Fibroblast of villous mesenchyme (primary cell): ENCODE results near the gene LY6G6F. TPM values are rescaled to one million over a fixed set of nuclear protein-coding genes. Genes with fewer than 3 reads are reported as not detected.

ENCODE experiments used
- DNase-seq: peaks from one replicate; pipeline ENCODE4 v3.0.0-alpha.2; 2010; ENCODE audit warnings: low read depth
- H3K4me3 ChIP-seq: 2 replicates; pipeline ENCODE4 v1.5.1; 2011; ENCODE audit warnings: low read depth, mild to moderate bottlenecking, low read length
- CTCF ChIP-seq: IDR thresholded peaks from 2 replicates; pipeline ENCODE4 v1.5.1; 2012; ENCODE audit warnings: low read depth, mild to moderate bottlenecking, low read length; ENCODE audit not compliant: insufficient read depth
- total RNA-seq: library from RNA; depleted of rRNA; stranded (reverse); fragments of >200 nt; gene quantifications from 2 replicates; pipeline ENCODE4 v1.2.3, GENCODE V29; 2012

The LY6G6F gene
- total RNA-seq, 1 donor, result not detected

- no peak for DNase-seq
- TF ChIP-seq CTCF, result no peak
- no peak overlapping the region for H3K4me3 ChIP-seq
Measured at GRCh38 chr6:31687860-31688693, 18.6 kb upstream of the LY6G6F start.

DNA sequence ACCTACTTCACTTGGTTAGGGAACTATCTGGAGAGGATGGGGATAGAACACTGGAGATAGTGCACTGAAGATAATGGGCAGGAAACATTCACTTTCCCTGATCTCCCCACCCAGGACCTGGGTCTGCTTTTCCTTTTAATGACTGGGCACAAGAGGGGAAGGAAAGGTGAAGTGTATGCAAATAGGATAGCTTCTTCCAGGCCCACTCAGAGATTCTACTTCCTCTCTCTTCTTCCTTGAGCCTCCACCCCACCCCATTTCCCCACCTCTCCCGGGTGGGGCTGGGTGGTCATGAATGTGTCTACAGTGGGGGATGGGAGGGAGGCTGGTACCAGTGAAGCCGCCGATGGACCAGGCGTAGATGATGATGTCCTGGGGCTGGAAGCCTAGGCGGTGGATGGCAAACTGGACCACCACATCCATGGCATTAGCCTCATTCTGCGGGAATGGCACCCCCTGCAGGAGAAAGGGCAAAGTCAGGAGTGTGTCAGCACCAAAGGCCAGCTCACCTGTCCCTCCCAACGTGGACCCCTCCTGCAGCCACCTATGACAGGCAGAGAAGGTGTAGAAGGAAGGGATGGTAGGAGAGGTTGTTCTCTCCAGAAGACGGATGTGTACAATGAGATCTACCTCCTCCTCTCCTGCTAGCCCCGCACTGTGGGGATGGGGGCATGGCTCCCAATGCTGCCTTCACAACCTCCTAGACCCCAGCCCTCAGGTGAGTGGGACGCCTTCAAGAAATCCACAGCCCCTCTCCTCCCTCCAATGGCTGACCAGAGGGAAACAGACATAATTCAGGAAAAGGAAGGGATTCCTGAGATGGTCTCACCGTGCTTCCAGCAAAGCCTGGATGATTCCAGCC, 17.2 kb upstream of the LY6G6F start:
- DNase-seq, result no peak
- H3K4me3 ChIP-seq, result no peak overlapping the region

DNA sequence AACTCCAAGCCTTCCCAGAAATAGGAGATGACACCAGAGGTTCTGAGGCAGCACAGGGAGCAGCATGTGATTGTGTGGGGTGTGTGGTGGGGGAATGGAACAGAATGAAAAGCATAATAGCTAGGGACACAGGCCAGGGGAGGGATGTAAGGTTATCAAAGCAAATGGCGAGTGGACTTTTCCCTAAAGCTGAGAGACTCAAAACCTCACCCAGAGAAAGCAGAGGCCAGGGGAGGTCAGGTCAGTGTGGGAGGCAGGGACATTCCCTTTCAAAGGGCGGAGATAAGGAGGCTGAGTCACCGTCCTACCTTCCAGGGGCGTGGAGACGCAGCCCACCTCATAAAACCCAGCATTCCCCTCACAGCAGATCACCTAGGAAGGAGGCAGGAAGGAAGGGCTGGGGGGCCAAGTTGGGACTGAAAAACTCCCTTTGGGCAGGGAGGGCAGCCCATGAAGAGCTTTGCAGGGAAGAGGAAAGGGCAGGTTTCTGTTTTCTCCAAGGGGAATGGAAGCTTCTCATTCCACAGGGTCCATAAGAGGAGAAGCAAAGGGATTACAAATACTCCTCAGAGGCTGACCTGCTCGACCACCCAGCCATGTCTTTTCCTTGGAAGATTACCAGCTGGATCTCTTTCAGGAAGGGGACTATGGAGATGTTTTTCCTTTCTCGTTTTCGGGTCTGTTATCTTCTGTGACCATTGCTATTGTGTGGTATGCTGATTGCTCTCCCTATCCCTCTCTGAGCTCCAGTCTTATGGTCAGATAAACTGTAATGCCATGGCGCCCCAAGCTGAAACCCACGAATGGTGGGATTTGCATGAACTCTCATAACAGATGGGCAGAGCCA, 16.2 kb upstream of the LY6G6F start:
- peak; percentile 19 for DNase-seq
- H3K4me3 ChIP-seq, result no peak overlapping the region
- TF ChIP-seq CTCF, result no peak

More for the DNA sequence above, 17.2 kb upstream of the LY6G6F start:
- peak; percentile 37 for TF ChIP-seq CTCF

DNA sequence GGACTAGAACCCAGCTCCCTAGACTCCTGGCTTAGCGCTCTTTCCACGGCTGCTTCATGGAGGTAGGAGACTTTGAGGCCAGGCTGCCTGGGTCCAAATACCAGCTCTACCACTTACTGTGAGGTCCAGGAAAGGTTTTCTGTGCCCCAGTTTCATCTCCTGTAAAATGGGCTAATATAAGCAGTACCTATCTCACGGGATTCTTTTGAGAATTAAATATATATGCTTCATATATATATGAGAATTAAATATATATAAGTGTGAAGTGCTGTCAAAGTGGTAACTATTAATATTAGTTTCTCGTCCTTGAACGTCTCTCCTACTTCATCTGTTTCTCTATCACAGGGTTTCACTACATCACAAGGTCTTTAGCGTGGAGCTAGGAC, 15.6 kb upstream of the LY6G6F start:
- no peak overlapping the region for H3K4me3 ChIP-seq
- TF ChIP-seq CTCF, result no peak

DNA sequence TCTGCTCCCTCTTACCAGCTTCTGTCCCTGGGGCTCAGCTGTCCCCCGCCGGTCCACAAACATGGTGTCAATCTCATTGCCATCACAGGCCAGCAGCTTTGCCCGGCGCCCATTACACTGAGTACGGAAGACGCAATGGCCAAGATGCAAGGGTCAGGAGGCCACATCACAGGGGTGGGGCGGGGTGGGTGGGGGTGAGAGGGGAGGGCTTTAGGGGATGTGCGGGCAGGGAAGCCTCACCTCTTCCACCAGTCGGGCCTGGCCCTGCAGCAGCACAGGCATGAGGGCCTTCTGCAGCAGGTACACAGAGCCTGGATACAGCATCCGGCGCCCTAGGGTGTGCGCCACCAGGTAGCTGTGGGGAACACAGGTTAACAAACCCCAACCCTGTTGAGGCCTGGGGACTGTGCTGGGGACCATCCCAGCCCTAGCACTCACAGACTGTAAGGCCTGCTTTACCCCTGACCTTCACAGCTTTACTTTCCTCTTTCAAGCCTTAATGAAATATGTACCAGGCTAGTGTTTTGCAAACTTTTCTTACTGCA, 15.0 kb upstream of the LY6G6F start:
- TF ChIP-seq CTCF, result no peak
- H3K4me3 ChIP-seq, result no peak overlapping the region
- DNase-seq, result no peak

More for the DNA sequence above, 15.6 kb upstream of the LY6G6F start:
- no peak for DNase-seq

GRCh38 chr6:31692353-31692752, 14.3 kb upstream of the LY6G6F start:
- TF ChIP-seq CTCF, result no peak
- DNase-seq, result no peak
- H3K4me3 ChIP-seq, result no peak overlapping the region
